ENCODE measurements around the gene SLIT3.
A peak's percentile ranks its signal among the peaks of the same experiment; 100 is the strongest.

Gene SLIT3

GRCh38 chr5:169328401-169328800 lies 27.5 kb upstream of the SLIT3 start:
- Histone ChIP-seq H3K27me3 (ENCODE audit: control insufficient read depth in 1 of 2, insufficient read depth in 2 of 2, low read length in 2 of 2) (no peaks in the 10 kb centered on the region), H3K36me3 (ENCODE audit: control insufficient read depth in 2 of 2, insufficient read depth in 2 of 2, low read length in 2 of 2) (no peaks in the 10 kb centered on the region), H3K9ac (ENCODE audit: low read length in 2 of 2) (no peak overlapping the region), H3K9me3 (ENCODE audit: control insufficient read depth in 2 of 2, low read length in 2 of 2) (no peaks in the 10 kb centered on the region), H3K27ac (ENCODE audit: low read length) (no peak overlapping the region), H3K4me1 (ENCODE audit: control insufficient read depth, insufficient read depth, low read length) (no peaks in the 10 kb centered on the region), H3K4me3 (ENCODE audit: low read length in 2 of 2) (no peak overlapping the region)

GRCh38 chr5:169325273-169325672 lies 24.3 kb upstream of the SLIT3 start:
- Histone ChIP-seq H3K9me3 (ENCODE audit: control insufficient read depth in 2 of 2, low read length in 2 of 2) (no peaks in the 10 kb centered on the region), H3K4me3 (ENCODE audit: low read length in 2 of 2) (no peak overlapping the region), H3K9ac (ENCODE audit: low read length in 2 of 2) (no peak overlapping the region), H3K36me3 (ENCODE audit: control insufficient read depth in 2 of 2, insufficient read depth in 2 of 2, low read length in 2 of 2) (no peaks in the 10 kb centered on the region), H3K27ac (ENCODE audit: low read length) (no peak overlapping the region), H3K27me3 (ENCODE audit: control insufficient read depth in 1 of 2, insufficient read depth in 2 of 2, low read length in 2 of 2) (no peaks in the 10 kb centered on the region), H3K4me1 (ENCODE audit: control insufficient read depth, insufficient read depth, low read length) (no peaks in the 10 kb centered on the region)

GRCh38 chr5:169318556-169318955 lies 17.6 kb upstream of the SLIT3 start:
- Histone ChIP-seq H3K4me3 (ENCODE audit: low read length in 2 of 2) (no peak overlapping the region), H3K9me3 (ENCODE audit: control insufficient read depth in 2 of 2, low read length in 2 of 2) (no peaks in the 10 kb centered on the region), H3K4me1 (ENCODE audit: control insufficient read depth, insufficient read depth, low read length) (no peaks in the 10 kb centered on the region), H3K27ac (ENCODE audit: low read length) (no peak overlapping the region), H3K9ac (ENCODE audit: low read length in 2 of 2) (no peak overlapping the region), H3K36me3 (ENCODE audit: control insufficient read depth in 2 of 2, insufficient read depth in 2 of 2, low read length in 2 of 2) (no peaks in the 10 kb centered on the region), H3K27me3 (ENCODE audit: control insufficient read depth in 1 of 2, insufficient read depth in 2 of 2, low read length in 2 of 2) (peaks cover 0 to 3% of the 10 kb centered on the region in 2 donors)

- no peaks in the 10 kb centered on the region for H3K36me3 ChIP-seq (ENCODE audit: control insufficient read depth in 2 of 2, insufficient read depth in 2 of 2, low read length in 2 of 2)
- H3K9ac ChIP-seq (ENCODE audit: low read length in 2 of 2) = no peak overlapping the region
- no peaks in the 10 kb centered on the region for H3K9me3 ChIP-seq (ENCODE audit: control insufficient read depth in 2 of 2, low read length in 2 of 2)
- H3K27me3 ChIP-seq (ENCODE audit: control insufficient read depth in 1 of 2, insufficient read depth in 2 of 2, low read length in 2 of 2) = no peaks in the 10 kb centered on the region
- peaks cover 3% of the 10 kb centered on the region for H3K4me1 ChIP-seq (ENCODE audit: control insufficient read depth, insufficient read depth, low read length)
- H3K27ac ChIP-seq (ENCODE audit: low read length) = no peak overlapping the region
- no peak overlapping the region for H3K4me3 ChIP-seq (ENCODE audit: low read length in 2 of 2)
Observed at GRCh38 chr5:169307646-169308045, 6.7 kb upstream of the SLIT3 start.

GRCh38 chr5:169305366-169305765 lies 4.4 kb upstream of the SLIT3 start:
- Histone ChIP-seq H3K4me1 (ENCODE audit: control insufficient read depth, insufficient read depth, low read length) (peaks cover 20% of the 10 kb centered on the region), H3K9ac (ENCODE audit: low read length in 2 of 2) (no peak overlapping the region), H3K4me3 (ENCODE audit: low read length in 2 of 2) (no peak overlapping the region), H3K9me3 (ENCODE audit: control insufficient read depth in 2 of 2, low read length in 2 of 2) (no peaks in the 10 kb centered on the region), H3K36me3 (ENCODE audit: control insufficient read depth in 2 of 2, insufficient read depth in 2 of 2, low read length in 2 of 2) (no peaks in the 10 kb centered on the region), H3K27ac (ENCODE audit: low read length) (no peak overlapping the region), H3K27me3 (ENCODE audit: control insufficient read depth in 1 of 2, insufficient read depth in 2 of 2, low read length in 2 of 2) (no peaks in the 10 kb centered on the region)

- Histone ChIP-seq H3K27ac (ENCODE audit: low read length) (no peak overlapping the region), H3K36me3 (ENCODE audit: control insufficient read depth in 2 of 2, insufficient read depth in 2 of 2, low read length in 2 of 2) (no peaks in the 10 kb centered on the region), H3K9ac (ENCODE audit: low read length in 2 of 2) (no peak overlapping the region), H3K4me1 (ENCODE audit: control insufficient read depth, insufficient read depth, low read length) (peaks cover 29% of the 10 kb centered on the region), H3K27me3 (ENCODE audit: control insufficient read depth in 1 of 2, insufficient read depth in 2 of 2, low read length in 2 of 2) (no peaks in the 10 kb centered on the region), H3K9me3 (ENCODE audit: control insufficient read depth in 2 of 2, low read length in 2 of 2) (no peaks in the 10 kb centered on the region), H3K4me3 (ENCODE audit: low read length in 2 of 2) (no peak overlapping the region)
Observed at GRCh38 chr5:169304175-169304574, 3.2 kb upstream of the SLIT3 start.

GRCh38 chr5:169303119-169303515 lies 2.2 kb upstream of the SLIT3 start:
- Histone ChIP-seq H3K4me3 (ENCODE audit: low read length in 2 of 2) (no peak overlapping the region), H3K36me3 (ENCODE audit: control insufficient read depth in 2 of 2, insufficient read depth in 2 of 2, low read length in 2 of 2) (no peaks in the 10 kb centered on the region), H3K9me3 (ENCODE audit: control insufficient read depth in 2 of 2, low read length in 2 of 2) (no peaks in the 10 kb centered on the region), H3K9ac (ENCODE audit: low read length in 2 of 2) (no peak overlapping the region), H3K4me1 (ENCODE audit: control insufficient read depth, insufficient read depth, low read length) (peaks cover 38% of the 10 kb centered on the region), H3K27ac (ENCODE audit: low read length) (no peak overlapping the region), H3K27me3 (ENCODE audit: control insufficient read depth in 1 of 2, insufficient read depth in 2 of 2, low read length in 2 of 2) (no peaks in the 10 kb centered on the region)

GRCh38 chr5:169302491-169303118 lies 1.7 kb upstream of the SLIT3 start:
- no peak overlapping the region for H3K27ac ChIP-seq (ENCODE audit: low read length)
- peaks cover 42% of the 10 kb centered on the region for H3K4me1 ChIP-seq (ENCODE audit: control insufficient read depth, insufficient read depth, low read length)
- no peaks in the 10 kb centered on the region for H3K27me3 ChIP-seq (ENCODE audit: control insufficient read depth in 1 of 2, insufficient read depth in 2 of 2, low read length in 2 of 2)
- no peaks in the 10 kb centered on the region for H3K9me3 ChIP-seq (ENCODE audit: control insufficient read depth in 2 of 2, low read length in 2 of 2)
- peak overlapping the region in 1 of 2 donors; percentile 40 for H3K4me3 ChIP-seq (ENCODE audit: low read length in 2 of 2)
- no peaks in the 10 kb centered on the region for H3K36me3 ChIP-seq (ENCODE audit: control insufficient read depth in 2 of 2, insufficient read depth in 2 of 2, low read length in 2 of 2)
- no peak overlapping the region for H3K9ac ChIP-seq (ENCODE audit: low read length in 2 of 2)

- no peaks in the 10 kb centered on the region for H3K36me3 ChIP-seq (ENCODE audit: control insufficient read depth in 2 of 2, insufficient read depth in 2 of 2, low read length in 2 of 2)
- peak overlapping the region in 1 of 2 donors; percentile 87 for H3K4me3 ChIP-seq (ENCODE audit: low read length in 2 of 2)
- no peaks in the 10 kb centered on the region for H3K9me3 ChIP-seq (ENCODE audit: control insufficient read depth in 2 of 2, low read length in 2 of 2)
- H3K27ac ChIP-seq (ENCODE audit: low read length) = no peak overlapping the region
- H3K4me1 ChIP-seq (ENCODE audit: control insufficient read depth, insufficient read depth, low read length) = peaks cover 48% of the 10 kb centered on the region
- no peaks in the 10 kb centered on the region for H3K27me3 ChIP-seq (ENCODE audit: control insufficient read depth in 1 of 2, insufficient read depth in 2 of 2, low read length in 2 of 2)
- H3K9ac ChIP-seq (ENCODE audit: low read length in 2 of 2) = no peak overlapping the region
Observed at GRCh38 chr5:169301986-169302385, 1.0 kb upstream of the SLIT3 start.

- peak overlapping the region; percentile 48 to 87 for H3K4me3 ChIP-seq (ENCODE audit: low read length in 2 of 2)
- H3K27me3 ChIP-seq (ENCODE audit: control insufficient read depth in 1 of 2, insufficient read depth in 2 of 2, low read length in 2 of 2) = no peaks in the 10 kb centered on the region
- H3K27ac ChIP-seq (ENCODE audit: low read length) = peak overlapping the region; percentile 11
- H3K9me3 ChIP-seq (ENCODE audit: control insufficient read depth in 2 of 2, low read length in 2 of 2) = no peaks in the 10 kb centered on the region
- H3K9ac ChIP-seq (ENCODE audit: low read length in 2 of 2) = peak overlapping the region in 1 of 2 donors; percentile 40
- no peaks in the 10 kb centered on the region for H3K36me3 ChIP-seq (ENCODE audit: control insufficient read depth in 2 of 2, insufficient read depth in 2 of 2, low read length in 2 of 2)
- peaks cover 53% of the 10 kb centered on the region for H3K4me1 ChIP-seq (ENCODE audit: control insufficient read depth, insufficient read depth, low read length)
Observed at GRCh38 chr5:169301386-169301934, 521 bp upstream of the SLIT3 start.

- H3K27ac ChIP-seq (ENCODE audit: low read length) = peak overlapping the region; percentile 62
- H3K9ac ChIP-seq (ENCODE audit: low read length in 2 of 2) = peak overlapping the region; percentile 64 to 76
- H3K4me3 ChIP-seq (ENCODE audit: low read length in 2 of 2) = peak overlapping the region; percentile 67 to 87
- no peaks in the 10 kb centered on the region for H3K36me3 ChIP-seq (ENCODE audit: control insufficient read depth in 2 of 2, insufficient read depth in 2 of 2, low read length in 2 of 2)
- no peaks in the 10 kb centered on the region for H3K27me3 ChIP-seq (ENCODE audit: control insufficient read depth in 1 of 2, insufficient read depth in 2 of 2, low read length in 2 of 2)
- no peaks in the 10 kb centered on the region for H3K9me3 ChIP-seq (ENCODE audit: control insufficient read depth in 2 of 2, low read length in 2 of 2)
- peaks cover 61% of the 10 kb centered on the region for H3K4me1 ChIP-seq (ENCODE audit: control insufficient read depth, insufficient read depth, low read length)
Observed at GRCh38 chr5:169299663-169300467, 1.1 kb downstream of the SLIT3 start.

Data from stomach smooth muscle (tissue), 2 donors.